Activated CD4-positive, alpha-beta T cell treated with anti-CD3 and anti-CD28 coated beads, Interleukin-2, amount 10 ng/mL, durations not matched to agents 24 days and 14 days (primary cell): ENCODE results near the gene TCTA. TPM values are rescaled to one million over a fixed set of nuclear protein-coding genes. Genes with fewer than 3 reads are reported as not detected.

Source experiments
- DNase-seq: peaks from one replicate; pipeline ENCODE4 v3.0.0; 2022
- H3K27ac Mint-ChIP-seq: one replicate; pipeline ENCODE4 v1.8.0; 2022; ENCODE audit warnings: mild to moderate bottlenecking, mixed read lengths
- H3K27me3 Mint-ChIP-seq: one replicate; pipeline ENCODE4 v1.8.0; 2022; ENCODE audit warnings: mixed read lengths
- H3K36me3 Mint-ChIP-seq: one replicate; pipeline ENCODE4 v1.8.0; 2022; ENCODE audit warnings: low read depth, mild to moderate bottlenecking, mixed read lengths
- H3K4me1 Mint-ChIP-seq: one replicate; pipeline ENCODE4 v1.8.0; 2021; ENCODE audit warnings: mixed read lengths
- H3K4me3 Mint-ChIP-seq: one replicate; pipeline ENCODE4 v1.8.0; 2022; ENCODE audit warnings: mild to moderate bottlenecking, moderate library complexity, mixed read lengths
- H3K9me3 Mint-ChIP-seq: one replicate; pipeline ENCODE4 v1.8.0; 2021; ENCODE audit warnings: mixed read lengths
- intact Hi-C: fragments of 100-400 bp; cut with micrococcal nuclease; formaldehyde crosslinking; loops from one replicate; pipeline ENCODE4 v1.15.1; 2023
- total RNA-seq: library from RNA; stranded (reverse); gene quantifications from 2 replicates; pipeline ENCODE4 v1.2.3, GENCODE V29; 2022

Gene TCTA
- total RNA-seq, 1 donor from 2014 or later, result 21.2 TPM

- Mint-ChIP-seq H3K4me1 (peaks cover under 1% of the 10 kb centered on the region), H3K4me3 (no peak overlapping the region), H3K36me3 (no peaks in the 10 kb centered on the region), H3K27ac (no peak overlapping the region), H3K27me3 (no peaks in the 10 kb centered on the region), H3K9me3 (no peaks in the 10 kb centered on the region)
- DNase-seq, result no peak
- intact Hi-C loops, result no loop called here
Observed at GRCh38 chr3:49456466-49456865, 44.2 kb downstream of the TCTA start.

- peaks cover 6% of the 10 kb centered on the region for H3K4me1 Mint-ChIP-seq
- intact Hi-C loops, result no loop called here
- H3K36me3 Mint-ChIP-seq, result no peaks in the 10 kb centered on the region
- H3K27ac Mint-ChIP-seq, result no peak overlapping the region
- no peaks in the 10 kb centered on the region for H3K9me3 Mint-ChIP-seq
- no peak overlapping the region for H3K4me3 Mint-ChIP-seq
- DNase-seq, result no peak
- H3K27me3 Mint-ChIP-seq, result no peaks in the 10 kb centered on the region
Observed at GRCh38 chr3:49460188-49460890, 48.1 kb downstream of the TCTA start.

GRCh38 chr3:49460956-49461355 is 48.7 kb downstream of the TCTA start:
- intact Hi-C loops, result no loop called here
- no peak for DNase-seq
- no peak overlapping the region for H3K4me3 Mint-ChIP-seq
- H3K4me1 Mint-ChIP-seq, result peaks cover 6% of the 10 kb centered on the region
- H3K27ac Mint-ChIP-seq, result no peak overlapping the region
- no peaks in the 10 kb centered on the region for H3K27me3 Mint-ChIP-seq
- H3K36me3 Mint-ChIP-seq, result no peaks in the 10 kb centered on the region
- no peaks in the 10 kb centered on the region for H3K9me3 Mint-ChIP-seq

- H3K4me3 Mint-ChIP-seq, result no peak overlapping the region
- intact Hi-C loops, result no loop called here
- H3K9me3 Mint-ChIP-seq, result no peaks in the 10 kb centered on the region
- H3K27ac Mint-ChIP-seq, result no peak overlapping the region
- H3K4me1 Mint-ChIP-seq, result peaks cover 6% of the 10 kb centered on the region
- DNase-seq, result no peak
- H3K27me3 Mint-ChIP-seq, result no peaks in the 10 kb centered on the region
- no peaks in the 10 kb centered on the region for H3K36me3 Mint-ChIP-seq
Observed at GRCh38 chr3:49461443-49462171, 49.4 kb downstream of the TCTA start.

- Mint-ChIP-seq H3K9me3 (no peaks in the 10 kb centered on the region), H3K27me3 (no peaks in the 10 kb centered on the region), H3K4me1 (peaks cover 6% of the 10 kb centered on the region), H3K36me3 (no peaks in the 10 kb centered on the region), H3K27ac (no peak overlapping the region), H3K4me3 (no peak overlapping the region)
- intact Hi-C loops, result no loop called here
- DNase-seq, result no peak
Observed at GRCh38 chr3:49462222-49462621, 50.0 kb downstream of the TCTA start.

GRCh38 chr3:49465270-49466034 is 53.2 kb downstream of the TCTA start:
- no peak for DNase-seq
- H3K4me1 Mint-ChIP-seq, result peaks cover 12% of the 10 kb centered on the region
- no peak overlapping the region for H3K4me3 Mint-ChIP-seq
- no peaks in the 10 kb centered on the region for H3K27me3 Mint-ChIP-seq
- no peaks in the 10 kb centered on the region for H3K9me3 Mint-ChIP-seq
- intact Hi-C loops, result no loop called here
- no peaks in the 10 kb centered on the region for H3K36me3 Mint-ChIP-seq
- no peak overlapping the region for H3K27ac Mint-ChIP-seq

Other genes starting within 250 kb of the TCTA start
- gene CCDC71, start 246.1 kb upstream of the TCTA start, total RNA-seq, result 25.7 and 26.7 TPM in 2 replicates
- 1.5 and 2.3 TPM in 2 replicates for gene KLHDC8B, start 240.8 kb upstream of the TCTA start, total RNA-seq
- 8.0 and 9.6 TPM in 2 replicates for gene C3orf62, start 135.2 kb upstream of the TCTA start, total RNA-seq
- 94.0 and 96.9 TPM in 2 replicates for gene USP4, start 72.4 kb upstream of the TCTA start, total RNA-seq
- gene GPX1, start 54.1 kb upstream of the TCTA start, total RNA-seq, result 190 and 200 TPM in 2 replicates
- gene RHOA, start 447 bp upstream of the TCTA start, total RNA-seq, result 381 and 391 TPM in 2 replicates
- gene AMT, start 10.1 kb downstream of the TCTA start, total RNA-seq, result 2.6 and 3.7 TPM in 2 replicates
- gene NICN1, start 16.9 kb downstream of the TCTA start, total RNA-seq, result 11.1 and 12.6 TPM in 2 replicates
- gene DAG1, start 57.8 kb downstream of the TCTA start, total RNA-seq, result 21.3 and 21.9 TPM in 2 replicates
- 0.09 TPM in 2 replicates for gene BSN, start 142.1 kb downstream of the TCTA start, total RNA-seq